ENCODE measurements around the gene DTNB.
"Not testable (repeated sequence)": the region's sequence is repeated elsewhere in the genome, so short reads cannot be mapped to it uniquely, and the experiment has no call there.

The DTNB gene

DNA sequence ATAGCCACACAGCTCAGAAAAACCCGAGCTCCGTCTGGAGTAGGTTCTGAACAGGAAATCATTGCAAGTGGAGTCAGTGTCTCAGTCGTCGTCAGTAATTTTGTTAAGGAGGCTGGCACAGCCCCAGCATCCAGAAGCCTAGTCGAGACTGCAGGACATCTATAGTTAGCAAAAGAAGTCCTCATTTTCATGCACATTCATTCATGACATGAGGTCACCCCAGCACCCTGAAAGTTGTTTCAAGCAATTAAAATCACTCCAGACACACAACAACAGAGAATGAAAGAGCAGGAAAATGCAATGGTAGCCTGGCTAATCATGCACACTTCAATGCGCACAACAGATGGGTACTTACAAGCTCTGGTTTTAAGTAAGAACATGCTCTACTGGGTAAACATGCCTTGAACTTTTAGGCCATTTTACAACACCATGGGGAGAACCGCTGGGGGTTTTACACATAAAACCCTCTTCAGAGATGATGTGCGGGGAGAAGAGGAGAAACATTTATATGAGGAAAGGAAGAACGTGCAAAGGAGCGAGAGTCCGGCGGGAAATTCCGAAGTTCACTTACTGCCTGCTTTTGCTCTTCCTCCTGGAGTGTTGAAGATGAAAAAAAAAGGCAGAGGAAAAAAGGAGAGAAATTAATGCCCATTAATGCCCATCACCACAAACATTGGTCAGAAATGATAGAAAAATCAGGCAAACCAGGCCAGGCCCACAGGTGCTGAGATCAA is 254.3 kb downstream of the DTNB start:
- no peak for DNase-seq (ENCODE audit: low read depth in 3 of 3)

DNA sequence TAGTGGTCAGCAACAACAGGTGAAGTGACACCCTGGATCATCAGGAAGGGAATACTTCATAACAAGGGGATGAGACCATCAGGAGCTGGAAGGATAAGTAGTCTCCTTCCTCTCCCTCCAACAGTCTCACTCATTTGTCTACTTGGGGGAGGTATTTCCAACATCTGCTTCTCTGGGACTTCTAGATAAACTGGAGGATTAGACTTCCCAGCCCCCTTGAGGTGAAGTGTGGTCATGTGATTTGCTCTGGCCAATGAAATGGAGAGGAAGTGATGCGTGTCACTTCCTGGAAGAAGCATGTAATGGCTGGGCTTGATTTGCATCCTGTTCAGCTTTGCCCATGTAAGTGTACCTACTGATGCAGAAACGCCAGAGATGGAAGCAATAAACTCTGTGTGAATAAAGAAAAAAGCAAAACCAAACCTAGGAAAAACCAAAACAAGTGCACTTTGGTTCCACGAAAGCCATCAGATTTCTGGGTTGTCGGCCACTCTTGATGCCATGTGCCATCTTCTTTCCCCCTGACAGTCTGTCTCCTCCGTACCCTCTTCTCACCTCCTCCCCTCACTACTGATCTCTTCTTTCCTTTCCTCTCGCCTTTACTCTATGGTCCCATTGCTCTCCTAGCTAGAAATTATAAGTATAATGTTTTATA is 255.5 kb downstream of the DTNB start:
- peak in 1 of 3 donors; percentile 6 for DNase-seq (ENCODE audit: low read depth in 3 of 3)

DNA sequence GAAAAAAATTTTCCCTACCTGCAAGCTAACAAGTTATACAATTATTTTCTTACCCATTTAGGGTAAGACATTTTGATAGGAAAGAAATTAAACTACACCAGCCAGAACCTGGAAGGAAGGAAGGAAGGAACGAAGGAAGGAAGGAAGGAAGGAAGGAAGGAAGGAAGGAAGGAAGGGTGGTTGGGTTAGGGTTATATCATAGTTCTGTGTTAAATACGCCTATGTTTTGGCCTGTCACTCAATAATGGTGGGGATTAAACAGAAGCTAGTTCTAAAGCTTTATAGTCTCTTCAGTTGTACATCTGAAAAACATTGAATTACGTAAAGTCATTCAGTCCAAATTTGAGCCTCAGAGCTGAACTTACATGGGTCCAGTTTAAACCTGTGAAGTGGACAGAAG is 256.7 kb downstream of the DTNB start:
- no peak for DNase-seq (ENCODE audit: low read depth in 3 of 3)

DNA sequence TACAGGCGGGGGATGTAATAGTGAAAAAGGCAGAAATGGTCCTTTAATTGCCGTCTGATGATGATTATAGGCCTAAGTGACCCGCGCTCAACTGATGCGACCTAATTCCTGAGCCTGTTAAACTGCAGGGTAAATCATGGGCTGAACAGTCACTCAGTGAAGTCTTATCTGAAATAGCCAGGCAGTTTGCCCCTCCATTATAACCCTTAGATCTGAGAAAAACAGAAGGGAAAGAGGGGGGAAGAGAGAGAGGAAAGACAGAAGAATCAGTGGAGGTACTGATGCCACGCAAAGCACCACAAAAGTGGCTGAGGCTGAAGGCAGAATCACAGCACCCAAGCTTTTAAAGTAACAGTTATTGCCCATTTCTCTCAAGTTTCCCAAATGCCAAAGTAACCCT is 258.6 kb downstream of the DTNB start:
- no peak for DNase-seq (ENCODE audit: low read depth in 3 of 3)

DNA sequence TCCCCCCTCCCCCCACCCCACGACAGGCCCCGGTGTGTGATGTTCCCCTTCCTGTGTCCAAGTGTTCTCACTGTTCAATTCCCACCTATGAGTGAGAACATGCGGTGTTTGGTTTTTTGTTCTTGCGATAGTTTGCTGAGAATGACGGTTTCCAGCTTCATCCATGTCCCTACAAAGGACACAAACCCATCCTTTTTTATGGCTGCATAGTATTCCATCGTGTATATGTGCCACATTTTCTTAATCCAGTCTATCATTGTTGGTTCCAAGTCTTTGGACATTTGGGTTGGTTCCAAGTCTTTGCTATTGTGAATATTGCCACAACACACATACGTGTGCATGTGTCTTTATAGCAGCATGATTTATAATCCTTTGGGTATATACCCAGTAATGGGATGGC is 260.0 kb downstream of the DTNB start:
- not testable (repeated sequence) for DNase-seq (ENCODE audit: low read depth in 3 of 3)

DNA sequence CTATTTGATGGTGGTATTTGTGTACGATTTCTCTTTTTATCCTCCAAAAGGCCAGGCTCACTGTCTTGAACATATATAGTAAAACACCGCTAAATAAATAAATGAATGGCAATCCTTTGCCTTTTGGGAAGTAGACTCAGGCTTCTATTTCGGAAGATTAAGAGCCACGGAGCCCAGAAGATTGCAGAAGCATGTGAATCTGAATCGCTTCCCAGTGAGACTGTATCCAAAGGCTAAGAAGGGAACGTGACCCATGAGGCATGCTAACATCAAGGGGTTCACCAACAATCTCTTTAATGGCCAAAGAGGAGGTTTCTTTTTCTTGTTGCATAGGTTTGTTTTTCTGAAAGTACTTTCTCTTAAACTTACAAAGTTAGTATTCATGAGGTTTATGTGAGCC is 261.6 kb downstream of the DTNB start:
- DNase-seq (ENCODE audit: low read depth in 3 of 3) = no peak

DNA sequence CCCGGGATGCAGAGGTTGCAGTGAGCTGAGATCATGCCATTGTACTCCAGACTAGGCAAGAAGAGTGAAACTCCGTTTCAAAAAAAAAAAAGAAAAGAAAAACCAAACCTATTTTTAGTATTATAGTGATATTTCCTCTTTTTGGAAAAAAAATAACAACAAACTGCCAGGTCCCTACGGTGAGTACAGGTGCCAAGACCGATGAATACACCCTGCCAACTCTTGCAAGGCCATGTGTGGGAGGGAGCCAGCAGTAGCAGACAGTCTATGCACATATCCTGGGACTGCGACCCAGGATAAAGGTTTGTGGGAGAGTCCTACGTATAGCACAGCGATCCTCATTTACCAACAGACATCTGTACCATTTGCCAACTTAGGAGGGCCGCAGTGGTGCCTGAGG is 262.1 kb downstream of the DTNB start:
- DNase-seq (ENCODE audit: low read depth in 3 of 3) = no peak

DNA sequence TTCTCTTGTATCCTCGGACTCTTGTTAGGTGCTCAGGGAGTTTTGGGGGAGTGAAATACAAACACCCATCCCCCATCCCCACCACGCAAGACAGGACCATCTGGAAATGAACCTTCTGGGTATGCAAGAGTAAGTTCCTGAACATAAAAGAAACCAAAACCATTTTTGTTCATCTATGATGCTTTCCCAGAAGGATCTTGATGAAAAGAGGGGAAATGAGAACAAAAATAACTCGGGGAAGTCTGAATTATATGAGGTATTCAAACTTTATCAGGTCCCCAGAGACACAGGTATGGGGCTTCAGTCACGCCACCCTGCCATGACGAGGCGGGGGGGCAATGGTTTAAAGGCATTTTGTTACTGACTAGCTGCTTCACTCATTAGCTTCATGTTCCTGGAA is 263.0 kb downstream of the DTNB start:
- no peak for DNase-seq (ENCODE audit: low read depth in 3 of 3)

DNA sequence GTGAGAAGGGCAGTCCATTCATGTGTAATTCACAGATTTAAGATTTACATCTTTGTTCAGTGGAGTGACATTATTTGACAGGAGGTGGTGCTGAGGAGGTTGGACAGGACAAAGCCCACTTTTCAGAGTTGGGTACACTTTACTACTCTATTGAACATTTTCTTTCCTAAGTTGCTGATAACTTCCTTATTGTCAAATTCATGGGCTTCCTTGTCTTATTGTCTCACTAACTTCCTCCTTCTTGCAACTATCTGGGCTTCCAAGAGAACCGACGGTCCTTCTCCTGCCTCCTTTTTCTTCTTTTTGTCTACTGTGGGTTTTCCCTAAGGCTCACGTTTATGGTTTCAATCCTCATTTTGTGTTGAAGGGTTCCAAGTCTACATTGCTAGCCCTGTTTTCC is 263.9 kb downstream of the DTNB start:
- DNase-seq (ENCODE audit: low read depth in 3 of 3) = no peak

DNA sequence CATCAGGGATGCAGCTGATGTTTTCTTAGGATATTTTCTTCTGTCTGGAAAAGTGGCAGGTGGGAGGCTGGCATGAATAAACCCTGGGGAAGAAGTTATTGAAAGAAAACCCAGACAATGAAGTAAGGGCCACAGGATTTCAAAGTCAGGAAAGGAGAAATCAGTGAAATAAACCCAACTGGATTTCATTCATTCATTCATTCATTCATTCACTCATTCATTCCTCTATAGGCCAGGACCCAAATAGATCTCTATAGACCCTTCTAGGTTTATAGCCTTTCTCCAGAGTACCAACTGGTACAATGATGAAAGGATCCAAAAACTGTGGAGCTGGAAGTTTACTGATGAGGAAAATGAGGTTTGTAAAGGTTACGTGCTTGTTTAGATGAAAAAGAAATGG is 264.3 kb downstream of the DTNB start:
- no peak for DNase-seq (ENCODE audit: low read depth in 3 of 3)

DNA sequence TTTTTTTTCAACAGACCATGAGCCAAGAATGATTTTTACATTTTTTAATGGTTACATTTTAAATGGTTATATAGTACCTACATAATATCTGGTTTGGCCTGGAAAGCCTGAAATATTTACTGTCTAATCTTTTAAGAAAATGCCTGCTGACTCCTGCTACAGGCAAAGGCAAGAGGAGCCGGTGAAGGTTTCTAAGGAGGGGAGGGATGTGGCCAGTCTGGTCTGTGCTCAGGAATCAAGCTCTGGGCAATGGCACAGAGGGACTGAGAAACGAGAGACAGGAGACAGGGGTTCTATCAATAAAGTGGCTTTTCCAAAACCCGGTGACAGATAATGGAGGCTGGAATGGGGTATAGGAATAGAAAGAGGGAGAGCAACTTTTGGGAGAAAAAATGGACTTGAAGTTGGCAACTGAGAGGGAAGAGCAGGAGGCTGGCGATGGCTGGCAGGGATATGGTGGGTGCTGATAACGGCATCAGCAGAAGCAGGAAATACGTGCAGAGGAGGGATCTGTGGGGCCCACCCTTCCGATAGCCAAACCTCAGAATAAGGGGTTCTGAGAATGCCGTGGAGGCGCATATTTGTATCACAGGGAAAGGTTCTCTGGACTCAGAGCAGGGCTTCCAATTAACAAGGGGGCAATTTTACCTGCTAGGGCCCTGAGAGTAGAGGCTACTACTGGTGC is 267.6 kb downstream of the DTNB start:
- no peak for DNase-seq (ENCODE audit: low read depth in 3 of 3)

DNA sequence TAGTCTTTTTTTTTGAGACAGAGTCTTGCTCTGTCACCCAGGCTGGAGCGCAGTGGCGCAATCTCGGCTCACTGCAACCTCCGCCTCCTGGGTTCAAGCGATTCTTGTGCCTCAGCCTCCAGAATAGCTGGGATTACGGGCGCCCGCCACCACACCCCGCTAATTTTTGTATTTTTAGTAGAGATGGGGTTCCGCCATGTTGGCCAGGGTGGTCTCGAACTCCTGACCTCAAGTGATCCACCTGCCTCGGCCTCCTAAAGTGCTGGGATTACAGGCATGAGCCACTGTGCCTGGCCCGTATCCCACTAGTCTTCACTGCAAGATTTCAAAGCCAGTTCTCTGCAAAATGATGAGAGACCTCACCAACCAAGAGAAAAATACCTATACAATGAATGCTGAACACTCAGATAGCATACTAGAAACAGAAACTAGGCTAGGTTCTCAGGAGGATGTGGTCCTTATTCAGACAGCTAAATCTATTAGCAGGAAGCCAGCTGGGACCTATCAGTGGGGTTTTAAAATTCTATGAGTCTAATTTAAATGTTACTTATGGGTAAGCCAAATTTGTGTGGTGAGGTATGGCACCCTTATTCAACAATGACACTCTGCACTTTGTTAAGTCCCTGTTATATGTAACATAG is 270.1 kb downstream of the DTNB start:
- DNase-seq (ENCODE audit: low read depth in 3 of 3) = not testable (repeated sequence)

DNA sequence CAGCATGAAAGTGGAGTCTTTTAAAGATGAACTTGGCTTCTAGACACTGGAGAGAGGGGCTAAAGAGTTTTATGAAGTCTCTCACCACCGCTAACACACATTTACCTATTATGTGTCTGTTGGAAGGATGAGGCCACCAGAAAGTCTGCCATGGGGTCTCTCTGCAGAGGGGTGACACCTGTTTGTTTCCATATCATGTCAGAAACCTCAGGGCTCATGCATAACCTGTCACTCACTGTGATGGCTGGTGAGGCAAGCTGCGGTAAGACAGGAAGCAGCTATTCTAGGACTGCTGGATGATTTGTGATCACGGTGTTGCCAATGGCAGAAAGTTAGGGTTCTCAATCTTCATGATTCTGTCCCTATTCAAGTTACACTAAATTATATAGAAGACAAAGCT is 270.9 kb downstream of the DTNB start:
- no peak for DNase-seq (ENCODE audit: low read depth in 3 of 3)

DNA sequence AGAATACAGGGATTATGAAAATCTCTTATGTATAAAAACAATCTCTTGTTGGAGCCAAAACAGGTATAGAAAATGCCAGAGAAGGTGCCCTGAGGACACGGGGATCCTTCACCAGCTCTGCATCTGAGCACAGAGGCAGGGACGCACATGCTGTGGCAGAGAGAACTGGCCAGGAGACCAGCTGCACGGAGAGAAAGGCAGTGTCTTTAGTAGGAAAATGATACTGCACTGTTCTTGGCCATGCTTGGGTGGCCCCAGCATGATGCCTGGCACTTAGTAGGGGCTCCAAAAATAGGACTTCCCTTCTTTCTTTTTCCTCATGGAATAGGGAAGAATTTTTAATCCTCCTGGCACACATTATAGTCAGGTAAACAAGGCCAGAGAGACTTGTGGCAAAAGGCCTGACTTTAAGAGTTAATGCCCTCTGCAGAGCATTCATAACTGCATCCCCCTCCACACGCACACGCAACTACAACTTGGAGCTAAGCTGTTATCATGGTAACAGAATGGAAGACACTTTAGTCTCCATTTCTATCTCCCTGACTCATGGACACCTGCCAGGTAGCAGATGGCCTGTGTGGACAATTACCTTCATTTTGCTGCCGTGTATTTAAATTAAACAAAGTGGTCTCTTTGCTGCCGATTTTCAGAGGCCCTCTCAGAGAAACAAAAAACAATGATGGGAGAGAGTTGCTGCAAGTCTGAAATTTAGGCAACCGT is 271.9 kb downstream of the DTNB start:
- DNase-seq (ENCODE audit: low read depth in 3 of 3) = no peak

DNA sequence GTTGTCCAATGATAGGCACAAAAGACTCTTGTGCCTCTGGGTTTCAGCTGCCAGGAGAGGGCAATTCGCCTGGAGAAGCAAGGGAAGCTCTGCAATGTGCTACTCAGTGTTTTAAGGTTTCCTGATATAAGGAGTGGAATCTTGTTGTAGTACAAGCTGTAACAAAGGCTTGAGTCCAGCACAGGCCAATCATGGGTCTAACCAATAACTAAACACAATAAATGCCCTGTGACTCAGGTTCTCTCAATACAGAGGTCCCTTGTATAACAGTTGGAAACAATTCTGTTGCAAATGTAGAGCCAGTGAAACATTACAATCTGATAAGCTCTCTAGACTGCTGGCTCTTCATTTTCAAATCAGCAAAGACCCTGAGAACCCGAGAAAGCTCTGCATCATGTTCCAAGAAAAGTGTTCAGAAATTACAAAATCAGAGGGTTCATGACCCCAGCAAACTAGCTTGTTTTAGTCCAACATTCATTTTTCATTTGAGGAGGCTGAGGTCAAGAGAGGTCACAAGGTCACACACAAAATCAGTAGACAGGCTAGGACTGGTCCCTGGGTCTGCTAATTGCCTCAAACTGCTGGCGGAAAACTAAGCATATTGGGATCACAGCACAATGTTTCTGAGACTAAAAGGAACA is 272.7 kb downstream of the DTNB start:
- no peak for DNase-seq (ENCODE audit: low read depth in 3 of 3)

DNA sequence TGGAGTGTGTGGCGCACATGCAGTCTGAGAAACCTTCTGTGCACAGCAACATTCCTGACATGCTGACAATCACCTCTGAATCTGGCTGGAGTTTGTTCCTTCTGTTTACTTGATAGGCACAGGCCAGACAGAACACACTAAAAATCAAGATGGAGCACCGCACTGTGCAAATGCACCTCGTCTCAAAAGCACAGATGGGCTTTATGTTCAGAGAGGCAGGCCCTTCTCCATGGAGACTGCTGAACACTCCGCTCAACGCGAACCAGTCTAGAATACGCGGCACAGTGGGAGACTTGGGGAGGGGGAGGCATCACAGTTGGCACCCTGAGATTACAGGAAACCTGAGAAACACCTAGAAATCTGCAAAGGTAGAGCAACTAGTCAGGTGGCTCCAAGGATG is 273.2 kb downstream of the DTNB start:
- DNase-seq (ENCODE audit: low read depth in 3 of 3) = no peak

DNA sequence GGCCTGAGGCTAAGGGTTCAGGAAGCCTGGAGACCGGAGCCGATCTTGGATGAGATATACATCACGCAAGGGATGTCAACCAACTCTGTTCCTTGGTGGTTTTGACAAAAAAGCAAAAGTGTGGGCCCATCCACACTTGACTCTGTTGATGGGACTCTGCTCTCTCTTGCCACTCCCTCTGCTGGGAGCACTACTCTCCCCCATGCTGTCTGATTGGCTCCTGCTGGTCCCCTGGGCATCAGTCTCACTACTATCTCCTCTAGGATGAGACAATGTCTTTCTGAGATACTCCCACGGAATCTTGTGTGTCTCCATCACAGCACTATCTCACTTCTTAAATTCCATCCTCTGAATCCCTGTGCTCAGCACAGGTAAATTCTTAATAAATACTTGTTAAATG is 274.8 kb downstream of the DTNB start:
- no peak for DNase-seq (ENCODE audit: low read depth in 3 of 3)

DNA sequence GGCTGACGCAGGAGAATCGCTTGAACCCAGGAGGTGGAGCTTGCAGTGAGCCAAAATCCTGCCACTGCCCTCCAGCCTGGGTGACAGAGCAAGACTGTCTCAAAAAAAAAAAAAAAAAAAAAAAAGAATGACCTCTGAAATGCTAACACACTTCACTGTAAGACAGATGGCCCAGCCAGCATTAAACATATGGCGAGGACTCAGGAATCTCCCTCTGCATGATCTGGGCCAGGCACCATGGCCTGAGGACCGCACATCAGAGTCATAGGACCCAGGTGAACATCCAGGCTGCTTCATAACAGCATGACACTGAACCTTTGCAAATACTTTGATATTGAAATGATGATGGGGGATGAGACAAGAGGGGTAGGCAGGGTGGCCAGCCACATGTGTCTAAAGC is 275.6 kb downstream of the DTNB start:
- no peak for DNase-seq (ENCODE audit: low read depth in 3 of 3)

DNA sequence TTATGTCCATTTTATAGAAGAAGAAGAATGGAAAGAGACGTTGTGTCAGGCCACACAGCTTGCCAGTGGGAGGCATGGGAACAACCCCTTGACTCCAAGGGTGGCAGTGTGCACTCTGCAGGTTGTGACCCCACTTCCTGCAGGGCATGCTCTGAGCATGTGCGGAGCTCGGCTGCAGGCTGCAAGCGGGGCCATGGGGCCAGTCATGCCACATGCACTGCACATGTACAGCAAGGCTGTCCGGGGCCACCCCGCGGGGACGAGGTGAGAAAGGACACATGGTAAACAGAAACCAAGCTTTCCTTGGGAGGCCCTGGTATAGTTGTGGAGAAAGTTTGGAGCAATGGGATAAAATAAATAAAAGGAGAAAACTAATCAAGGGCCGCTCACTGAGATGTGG is 284.2 kb downstream of the DTNB start:
- DNase-seq (ENCODE audit: low read depth in 3 of 3) = no peak

DNA sequence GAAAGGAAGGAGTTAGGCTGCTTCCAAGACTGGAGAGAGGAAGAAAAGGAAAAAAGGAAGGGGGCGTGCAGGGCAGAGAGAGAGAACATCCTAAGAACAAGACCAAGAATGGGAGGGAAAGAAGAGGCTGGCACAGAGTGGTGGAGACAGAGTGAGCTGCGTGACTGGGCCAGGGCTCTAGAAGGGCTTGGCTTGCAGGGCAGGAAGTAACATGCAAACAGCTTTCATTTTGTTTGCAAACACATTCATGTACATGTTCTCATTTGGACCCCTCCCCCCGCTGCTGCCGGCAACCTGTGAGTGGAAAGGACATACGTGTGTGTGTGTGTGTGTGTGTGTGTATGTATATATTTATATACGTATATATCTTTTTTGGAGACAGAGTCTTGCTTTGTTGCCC is 284.9 kb downstream of the DTNB start:
- no peak for DNase-seq (ENCODE audit: low read depth in 3 of 3)

DNA sequence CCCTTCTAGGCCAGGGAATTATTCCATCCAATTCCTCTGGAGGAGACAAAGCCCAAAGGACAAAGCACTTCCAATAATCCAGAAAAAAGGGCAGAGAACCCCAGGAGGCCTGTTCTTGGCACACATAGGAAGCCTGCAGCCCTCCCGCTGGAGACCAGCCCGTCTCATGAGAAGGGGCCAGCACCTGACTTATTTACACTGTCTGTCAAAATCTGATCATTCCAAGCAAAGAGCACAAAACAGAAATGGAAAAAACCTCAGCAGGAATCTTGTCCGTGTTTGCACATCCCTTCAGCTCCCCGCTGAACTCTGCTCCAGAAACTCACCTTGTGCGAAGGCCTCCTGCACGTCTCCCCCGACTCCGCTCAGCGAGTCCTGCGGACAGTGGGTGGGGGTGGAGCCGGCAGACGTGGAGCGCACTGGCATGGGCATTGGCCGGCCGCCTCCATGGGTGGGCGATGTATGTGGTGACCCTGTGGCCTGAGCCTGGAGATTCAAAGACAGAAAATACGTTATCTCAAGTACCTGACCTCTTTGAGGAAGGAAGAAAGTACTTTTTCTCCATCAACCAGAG is 285.4 kb downstream of the DTNB start:
- DNase-seq (ENCODE audit: low read depth in 3 of 3) = no peak

Data from stimulated activated CD4-positive, alpha-beta T cell treated with anti-CD3 and anti-CD28 coated beads, TNF-alpha, amount 100 ng/mL, for 48 hours (primary cell).